Measurements from ENCODE around the gene TIAM2.
"Not testable (repeated sequence)": the region's sequence is repeated elsewhere in the genome, so short reads cannot be mapped to it uniquely, and the experiment has no call there.

Gene TIAM2

DNA sequence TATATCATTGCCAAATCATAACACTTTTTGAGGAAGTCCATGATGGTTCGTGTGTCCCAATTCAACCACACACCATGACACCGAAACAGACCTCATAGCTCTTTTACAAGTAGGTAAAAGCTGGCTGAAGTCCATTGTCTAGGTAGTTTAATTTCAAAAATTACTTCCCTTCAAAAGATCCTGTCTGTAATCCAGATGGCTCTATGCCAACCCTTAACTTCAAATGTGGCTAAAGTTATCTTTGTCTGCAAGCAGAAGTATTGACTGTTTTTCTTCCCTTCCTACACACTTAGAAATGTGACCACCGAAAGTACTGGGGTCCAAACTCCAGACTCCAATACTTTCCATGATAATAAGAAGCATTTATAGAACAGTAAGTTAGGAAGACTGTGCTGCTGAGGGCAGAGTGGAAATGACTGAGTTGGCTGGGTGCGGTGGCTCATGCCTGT, 8.3 kb upstream of the TIAM2 start:
- no peak for DNase-seq
- intact Hi-C loops (cut with DNase I) = no loop called here

DNA sequence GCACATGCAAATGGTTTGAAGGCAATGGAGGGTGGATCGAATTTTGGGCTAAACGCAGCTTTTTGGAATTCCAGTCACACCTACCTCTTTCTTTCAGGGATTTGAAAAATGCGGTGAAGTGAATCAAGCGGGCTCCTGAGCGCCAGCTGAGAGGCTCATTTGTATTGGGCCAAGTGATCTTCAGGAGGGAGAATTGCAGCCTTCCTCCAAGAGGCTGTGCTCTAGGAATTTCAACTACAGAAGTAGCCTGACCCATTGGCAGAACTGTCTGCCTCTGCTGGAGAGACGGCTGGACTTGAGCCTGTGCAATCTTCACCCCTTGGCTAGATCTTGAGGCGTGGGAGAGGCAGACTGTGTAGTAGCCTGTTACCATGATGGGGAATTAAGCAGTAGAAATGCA, 5.7 kb upstream of the TIAM2 start:
- DNase-seq = no peak

GRCh38 chr6:154991207-154991606, 3.9 kb upstream of the TIAM2 start:
- intact Hi-C loops (cut with DNase I) = no loop called here
- peak in 1 of 10 donors; percentile 47 for DNase-seq

More for the DNA sequence above, 5.7 kb upstream of the TIAM2 start:
- intact Hi-C loops (cut with DNase I) = no loop called here

DNA sequence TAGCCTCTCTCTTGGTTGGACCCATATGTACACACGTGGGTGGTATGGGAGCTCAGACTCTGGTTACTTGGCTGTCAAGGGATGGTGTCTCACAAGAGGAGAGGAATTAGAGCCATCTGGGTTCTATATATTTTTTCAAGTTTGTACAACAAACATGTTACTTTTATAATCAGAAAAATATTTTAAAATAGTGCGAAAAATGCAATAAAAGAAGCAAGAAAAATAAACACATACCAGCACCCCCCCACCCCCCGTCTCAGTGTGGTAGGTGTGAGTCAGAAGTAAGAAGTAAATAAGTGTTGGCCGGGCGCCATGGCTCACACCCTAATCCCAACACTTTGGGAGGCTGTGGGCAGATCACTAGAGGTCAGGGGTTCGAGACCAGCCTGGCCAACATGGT, 2.1 kb upstream of the TIAM2 start:
- intact Hi-C loops (cut with DNase I) = no loop called here
- DNase-seq = no peak

DNA sequence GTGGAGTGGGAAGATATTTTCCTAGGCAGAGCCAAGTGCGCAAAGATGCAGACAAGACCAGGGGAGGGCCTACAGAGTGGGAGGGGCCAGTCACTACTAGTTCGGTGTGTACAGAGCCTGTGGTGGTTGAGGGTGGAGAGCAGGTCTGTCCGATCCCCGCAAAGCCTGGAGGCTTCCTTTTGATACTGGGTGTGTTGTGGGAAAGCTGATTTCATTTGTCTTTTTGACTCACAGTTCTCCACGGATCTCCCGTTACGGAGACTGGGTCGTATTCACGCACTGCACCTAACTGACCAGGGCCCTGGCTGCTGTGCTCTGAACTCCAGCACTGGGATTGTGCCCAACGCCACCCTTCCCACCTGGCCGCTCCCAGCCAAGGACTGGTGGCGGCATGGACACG, 1.4 kb upstream of the TIAM2 start:
- DNase-seq = no peak
- intact Hi-C loops (cut with DNase I) = no loop called here

GRCh38 chr6:154994836-154995253, 270 bp upstream of the TIAM2 start:
- DNase-seq = no peak
- intact Hi-C loops (cut with DNase I) = no loop called here

DNA sequence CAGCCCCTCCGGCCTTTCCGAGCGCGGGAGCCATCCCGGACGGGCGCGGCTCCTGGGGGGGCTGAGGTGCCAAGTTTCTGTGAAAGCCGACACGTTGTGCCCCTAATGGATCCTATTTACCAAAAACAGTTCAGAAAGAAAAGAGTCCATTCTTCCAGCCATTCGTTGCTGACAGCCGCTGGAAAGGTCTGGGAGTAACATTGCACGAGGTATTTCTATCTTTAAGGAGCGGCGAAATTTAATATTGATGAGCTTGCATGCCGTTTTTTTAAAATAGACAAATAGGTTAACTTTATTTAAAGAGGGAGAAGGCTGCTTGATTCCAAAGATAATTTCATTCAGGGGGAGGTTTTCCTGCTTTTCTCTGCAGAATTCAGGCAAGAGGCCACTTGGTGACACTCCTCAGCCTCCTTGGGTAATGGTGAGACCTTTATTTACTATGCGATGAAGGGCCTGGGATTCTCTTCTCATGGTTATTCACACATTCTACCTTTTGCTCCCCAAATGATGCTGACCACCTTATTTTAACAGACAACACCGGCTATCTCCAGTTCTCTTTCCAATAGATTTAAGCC, 988 bp downstream of the TIAM2 start:
- intact Hi-C loops (cut with DNase I) = no loop called here
- no peak for DNase-seq

- DNase-seq = no peak
- intact Hi-C loops (cut with DNase I) = no loop called here
Observed at GRCh38 chr6:154996841-154997311, 1.8 kb downstream of the TIAM2 start.

DNA sequence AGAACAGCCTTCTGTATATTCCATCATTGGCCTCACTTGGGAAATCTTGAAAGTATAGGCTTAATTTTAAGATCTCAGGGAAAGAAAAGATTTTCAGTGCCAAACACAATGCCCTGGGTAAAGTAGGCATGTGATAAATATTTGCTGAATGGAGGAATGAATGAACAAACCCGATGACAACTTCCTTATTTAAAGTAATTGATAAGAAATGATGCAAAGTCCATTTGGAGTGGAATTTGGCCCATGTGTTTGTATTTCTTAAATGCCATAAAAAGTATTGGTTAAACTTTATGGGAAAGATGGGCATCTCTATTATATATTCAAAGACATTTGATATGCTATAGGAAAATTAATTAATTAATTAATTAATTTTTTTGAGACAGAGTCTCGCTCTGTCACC, 3.7 kb downstream of the TIAM2 start:
- intact Hi-C loops (cut with DNase I) = no loop called here

GRCh38 chr6:155001482-155001881, 6.4 kb downstream of the TIAM2 start:
- DNase-seq = no peak
- intact Hi-C loops (cut with DNase I) = no loop called here

More for the DNA sequence above, 3.7 kb downstream of the TIAM2 start:
- no peak for DNase-seq

DNA sequence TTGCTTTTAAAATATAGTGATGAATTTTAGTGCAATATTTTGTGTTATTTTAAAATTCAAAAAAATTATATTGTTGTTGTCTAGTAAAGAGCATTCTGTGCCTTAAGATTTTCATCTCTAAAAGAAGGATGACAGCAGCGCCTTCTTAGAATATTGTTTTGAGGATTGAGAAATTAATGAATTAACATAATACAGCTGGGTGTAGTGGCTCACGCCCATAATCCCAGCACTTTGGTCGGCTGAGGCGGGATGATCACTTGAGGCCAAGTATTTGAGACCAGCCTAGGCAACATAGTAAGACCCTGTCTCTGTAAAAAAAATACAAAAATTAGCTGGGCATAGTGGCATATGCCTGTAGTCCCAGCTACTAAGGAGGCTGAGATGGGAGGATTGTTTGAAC, 6.8 kb downstream of the TIAM2 start:
- intact Hi-C loops (cut with DNase I) = no loop called here
- no peak for DNase-seq

GRCh38 chr6:155003476-155003875, 8.4 kb downstream of the TIAM2 start:
- DNase-seq = no peak
- intact Hi-C loops (cut with DNase I) = no loop called here

- no peak for DNase-seq
- intact Hi-C loops (cut with DNase I) = no loop called here
Observed at GRCh38 chr6:155004017-155004416, 8.9 kb downstream of the TIAM2 start.

- intact Hi-C loops (cut with DNase I) = no loop called here
Observed at GRCh38 chr6:155004576-155005372, 9.7 kb downstream of the TIAM2 start.

DNA sequence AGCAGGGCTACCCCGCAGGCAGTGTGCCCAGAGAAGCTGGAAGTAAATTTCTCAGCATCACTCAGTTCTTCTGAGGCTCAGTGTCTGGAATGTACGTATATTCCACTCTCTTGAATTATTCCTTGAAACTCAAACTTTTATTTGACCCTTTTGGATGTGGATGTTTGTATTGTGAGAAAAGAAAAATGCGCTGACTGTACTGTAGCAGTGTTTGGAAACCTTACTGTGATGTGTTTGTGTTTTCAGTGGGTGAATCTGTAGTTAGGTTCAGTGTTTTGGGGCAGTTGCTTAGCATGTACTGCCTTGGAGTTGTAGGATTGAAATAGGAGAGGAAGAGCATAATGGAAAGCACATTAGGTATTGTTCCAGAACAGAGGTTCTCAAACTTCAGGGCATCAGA, 13.5 kb downstream of the TIAM2 start:
- intact Hi-C loops (cut with DNase I) = no loop called here
- DNase-seq = no peak

More at GRCh38 chr6:155004576-155005372, 9.7 kb downstream of the TIAM2 start:
- no peak for DNase-seq

- no peak for DNase-seq
- intact Hi-C loops (cut with DNase I) = no loop called here
Observed at GRCh38 chr6:155010940-155011339, 15.8 kb downstream of the TIAM2 start.

DNA sequence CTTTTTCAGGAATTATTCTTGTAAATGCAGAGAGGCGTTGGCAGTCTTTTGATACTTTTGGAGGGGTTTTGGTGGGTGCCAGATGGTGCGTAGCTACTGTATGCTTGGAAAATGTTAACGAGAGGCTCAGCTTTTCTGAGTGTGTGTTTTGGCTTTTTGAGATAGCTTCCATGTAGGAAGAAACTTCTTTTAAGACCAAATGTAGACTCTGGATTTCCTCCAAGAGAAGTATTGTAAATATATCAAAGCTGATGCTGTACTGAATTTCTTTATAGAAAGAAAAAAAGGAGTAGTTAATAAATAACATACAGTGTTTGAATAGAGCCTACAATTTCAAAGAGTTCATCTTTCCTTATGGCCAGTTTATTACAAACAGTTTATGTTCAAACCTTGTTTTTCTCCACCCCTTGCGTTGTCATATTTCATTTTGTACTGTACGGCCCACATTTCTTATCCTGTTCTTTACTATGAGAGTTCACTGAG, 16.7 kb downstream of the TIAM2 start:
- no peak for DNase-seq

DNA sequence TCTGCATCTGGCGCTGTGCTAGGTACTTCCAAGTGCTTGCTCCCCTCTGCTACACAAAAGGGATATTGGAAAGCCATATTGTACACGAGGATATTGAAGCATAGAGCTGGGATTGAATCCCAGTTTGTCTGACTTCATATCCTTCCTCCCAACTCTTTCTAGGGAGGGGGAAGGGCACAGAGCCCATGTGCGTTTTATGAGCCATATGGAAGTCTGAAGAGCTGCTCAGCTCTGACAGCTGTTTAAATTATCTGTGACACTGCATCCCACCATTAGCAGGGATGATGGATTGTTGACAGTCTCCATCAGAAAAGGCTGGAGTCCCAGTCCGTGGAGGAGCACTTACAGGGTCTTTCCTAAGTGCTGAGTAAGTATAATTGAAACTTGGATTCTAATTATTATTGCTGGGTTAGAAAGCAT, 18.4 kb downstream of the TIAM2 start:
- intact Hi-C loops (cut with DNase I) = no loop called here
- DNase-seq = no peak

More for the DNA sequence above, 16.7 kb downstream of the TIAM2 start:
- intact Hi-C loops (cut with DNase I) = no loop called here

GRCh38 chr6:155014137-155014536, 19.0 kb downstream of the TIAM2 start:
- intact Hi-C loops (cut with DNase I) = no loop called here
- DNase-seq = no peak

- intact Hi-C loops (cut with DNase I) = no loop called here
- no peak for DNase-seq
Observed at GRCh38 chr6:155014670-155015300, 19.7 kb downstream of the TIAM2 start.

- DNase-seq; intact Hi-C loops (cut with DNase I): not testable (repeated sequence)
Observed at GRCh38 chr6:155018415-155018814, 23.3 kb downstream of the TIAM2 start.
